SH-SY5Y (cell line): ENCODE measurements around the gene SNUPN.

ENCODE experiments used
- GATA2 ChIP-seq: IDR thresholded peaks from 2 replicates; pipeline ENCODE4 v1.6.1; 2011; ENCODE audit warnings: mild to moderate bottlenecking, low read depth, low read length
- GATA3 ChIP-seq: IDR thresholded peaks from 2 replicates; pipeline ENCODE4 v1.6.1; 2011; ENCODE audit warnings: low read depth, mild to moderate bottlenecking, low read length, moderate library complexity

DNA sequence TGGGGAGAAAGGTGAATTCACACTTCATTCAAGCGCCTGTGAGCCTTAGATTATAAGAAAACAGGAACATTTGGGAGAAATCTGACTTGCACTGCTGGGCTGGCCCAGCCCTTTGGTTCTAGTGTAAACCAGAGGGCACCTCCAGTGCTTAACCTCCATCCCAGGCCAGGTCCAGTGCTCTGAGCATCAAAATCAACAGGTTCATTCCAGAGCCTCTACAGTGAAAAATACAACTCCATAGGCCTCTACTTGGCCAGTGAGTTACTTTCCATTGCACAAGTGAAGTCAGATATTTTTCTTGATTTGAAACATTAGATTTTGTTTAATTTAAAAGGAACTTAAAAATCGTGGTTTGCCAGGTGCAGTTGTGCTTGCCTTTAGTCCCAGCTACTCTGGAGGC, 3.0 kb downstream of the SNUPN start:
- TF ChIP-seq GATA3 (no peak), GATA2 (no peak)
